Activated CD8-positive, alpha-beta memory T cell treated with anti-CD3 and anti-CD28 coated beads, Interleukin-2, amount 50 U/mL, for 1 hour (primary cell): Measurements from ENCODE around the gene ST8SIA2.

Experiments
- DNase-seq: peaks from one replicate; pipeline ENCODE4 v3.0.0-alpha.2; 2020; ENCODE audit errors: extremely low read depth

ST8SIA2 gene

GRCh38 chr15:92494806-92495336 is 101.2 kb downstream of the ST8SIA2 start:
- DNase-seq: no peak

- DNase-seq: no peak
These were observed 101.8 kb downstream of the ST8SIA2 start for GRCh38 chr15:92495446-92495845.

- DNase-seq: no peak
These were observed 106.2 kb downstream of the ST8SIA2 start for GRCh38 chr15:92499731-92500530.

DNA sequence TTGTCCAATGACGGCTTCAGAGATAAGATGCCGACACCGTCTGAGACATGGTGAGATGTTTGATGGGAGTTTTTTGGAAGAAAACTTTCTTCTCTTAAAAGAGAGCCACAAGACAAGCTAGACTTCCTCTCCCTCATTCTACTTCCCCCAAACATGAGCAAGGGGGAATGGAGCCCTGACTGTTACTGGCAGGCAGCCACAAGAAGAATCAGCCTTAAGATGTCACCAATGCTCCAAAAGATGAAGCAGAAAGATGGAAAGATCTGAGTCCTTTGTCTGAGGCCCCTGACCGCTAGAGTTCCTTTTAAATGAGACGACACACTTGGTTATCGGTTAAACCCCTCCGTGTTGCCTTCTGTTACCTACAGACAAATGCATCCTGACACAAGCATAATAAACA is 108.7 kb downstream of the ST8SIA2 start:
- no peak for DNase-seq

- no peak for DNase-seq
These were observed 109.5 kb downstream of the ST8SIA2 start for GRCh38 chr15:92502930-92503857.

- no peak for DNase-seq
These were observed 110.2 kb downstream of the ST8SIA2 start for GRCh38 chr15:92503889-92504288.

- no peak for DNase-seq
These were observed 111.9 kb downstream of the ST8SIA2 start for GRCh38 chr15:92505611-92506010.

DNA sequence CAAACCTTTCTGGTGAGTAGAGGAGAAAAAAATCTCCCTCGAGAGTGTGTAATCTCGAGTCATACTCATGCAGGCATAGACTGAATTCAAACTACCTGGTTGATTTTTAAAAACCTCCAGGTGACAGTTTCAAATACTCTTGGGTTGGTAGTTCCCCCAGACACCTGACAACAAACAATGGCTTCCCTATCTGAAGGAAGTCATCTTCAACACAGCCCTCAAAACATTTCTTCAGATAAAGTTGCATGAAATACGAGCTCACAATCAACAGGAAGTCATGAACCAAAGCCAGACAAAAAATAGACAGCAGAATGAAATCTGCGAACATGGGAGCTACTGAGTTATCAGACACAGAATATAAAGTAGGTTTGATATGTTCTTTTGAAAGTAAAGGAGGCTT is 112.8 kb downstream of the ST8SIA2 start:
- DNase-seq: no peak

GRCh38 chr15:92510163-92510882 is 116.6 kb downstream of the ST8SIA2 start:
- DNase-seq: no peak
